Urothelium cell line (cell line): ENCODE data around the gene CTNNB1.

ENCODE experiments used
- DNase-seq: peaks from one replicate; pipeline ENCODE4 v3.0.0; 2011; ENCODE audit warnings: low spot score, mixed read lengths
- FAIRE-seq: peaks from 2 replicates; lab custom pipeline; 2011; peaks lifted over from hg19 to GRCh38; lab: Jason Lieb, UNC

The CTNNB1 gene

GRCh38 chr3:41198950-41199865 lies at the start of gene CTNNB1:
CTNNB1 (plus strand) TSS chr3:41199505; CDS start chr3:41224069, 24,564 bp downstream.
- peak; percentile 78 for DNase-seq
- FAIRE-seq = no peak

- DNase-seq = no peak
Observed at GRCh38 chr3:41155834-41156233, 43.5 kb upstream of the CTNNB1 start.

GRCh38 chr3:41158947-41159346 lies 40.4 kb upstream of the CTNNB1 start:
- FAIRE-seq (peak; percentile 87), DNase-seq (peak; percentile 74)

More at GRCh38 chr3:41155834-41156233, 43.5 kb upstream of the CTNNB1 start:
- FAIRE-seq = no peak

GRCh38 chr3:41159588-41160189 lies 39.6 kb upstream of the CTNNB1 start:
- FAIRE-seq (peak; percentile 55), DNase-seq (peak; percentile 68)

- FAIRE-seq = no peak
- no peak for DNase-seq
Observed at GRCh38 chr3:41162541-41162940, 36.8 kb upstream of the CTNNB1 start.

- no peak for DNase-seq
- no peak for FAIRE-seq
Observed at GRCh38 chr3:41163006-41163405, 36.3 kb upstream of the CTNNB1 start.

- FAIRE-seq (no peak), DNase-seq (no peak)
Observed at GRCh38 chr3:41163421-41163820, 35.9 kb upstream of the CTNNB1 start.

GRCh38 chr3:41164777-41165176 lies 34.5 kb upstream of the CTNNB1 start:
- no peak for FAIRE-seq
- DNase-seq = peak; percentile 13

GRCh38 chr3:41167722-41168497 lies 31.4 kb upstream of the CTNNB1 start:
- no peak for DNase-seq
- no peak for FAIRE-seq

- no peak for FAIRE-seq
- no peak for DNase-seq
Observed at GRCh38 chr3:41169023-41169422, 30.3 kb upstream of the CTNNB1 start.

GRCh38 chr3:41173926-41174885 lies 25.1 kb upstream of the CTNNB1 start:
- FAIRE-seq (no peak), DNase-seq (no peak)

GRCh38 chr3:41175365-41175764 lies 23.9 kb upstream of the CTNNB1 start:
- DNase-seq = no peak
- FAIRE-seq = no peak

- peak; percentile 25 for DNase-seq
- no peak for FAIRE-seq
Observed at GRCh38 chr3:41176596-41176995, 22.7 kb upstream of the CTNNB1 start.

GRCh38 chr3:41178576-41178975 lies 20.7 kb upstream of the CTNNB1 start:
- FAIRE-seq (no peak), DNase-seq (no peak)

GRCh38 chr3:41180396-41180795 lies 18.9 kb upstream of the CTNNB1 start:
- FAIRE-seq (no peak), DNase-seq (no peak)

- DNase-seq (no peak), FAIRE-seq (no peak)
Observed at GRCh38 chr3:41182504-41183059, 16.7 kb upstream of the CTNNB1 start.

- DNase-seq (no peak), FAIRE-seq (no peak)
Observed at GRCh38 chr3:41184394-41184793, 14.9 kb upstream of the CTNNB1 start.

GRCh38 chr3:41186297-41186696 lies 13.0 kb upstream of the CTNNB1 start:
- no peak for FAIRE-seq
- DNase-seq = no peak

- DNase-seq (no peak), FAIRE-seq (no peak)
Observed at GRCh38 chr3:41188306-41188705, 11.0 kb upstream of the CTNNB1 start.
